HUES48 (cell line): ENCODE data around the gene PLXNA3.
A peak's percentile ranks its signal among the peaks of the same experiment; 100 is the strongest.

Source experiments
- H3K27ac ChIP-seq: one replicate; pipeline ENCODE4 v1.7.0; 2013; ENCODE audit warnings: low read depth, low read length, inconsistent platforms
- H3K27me3 ChIP-seq: 2 replicates; pipeline ENCODE4 v1.6.1; 2013; ENCODE audit warnings: mild to moderate bottlenecking, low read length; ENCODE audit not compliant: control insufficient read depth, insufficient read depth
- H3K36me3 ChIP-seq: 2 replicates; pipeline ENCODE4 v1.6.1; 2013; ENCODE audit warnings: low read length; ENCODE audit not compliant: control insufficient read depth, insufficient read depth
- H3K4me1 ChIP-seq: 2 replicates; pipeline ENCODE4 v1.6.1; 2013; ENCODE audit warnings: mild to moderate bottlenecking, low read length; ENCODE audit not compliant: control insufficient read depth, insufficient read depth
- H3K4me3 ChIP-seq: 2 replicates; pipeline ENCODE4 v1.5.1; 2013; ENCODE audit warnings: mild to moderate bottlenecking, low read depth, low read length
- H3K9ac ChIP-seq: 2 replicates; pipeline ENCODE4 v1.6.1; 2013; ENCODE audit warnings: mild to moderate bottlenecking, low read depth, low read length, moderate library complexity
- H3K9me3 ChIP-seq: 2 replicates; pipeline ENCODE4 v1.6.1; 2013; ENCODE audit warnings: low read length; ENCODE audit not compliant: control insufficient read depth, insufficient read depth

PLXNA3 gene

GRCh38 chrX:154436374-154436982 is 21.6 kb upstream of the PLXNA3 start:
- Histone ChIP-seq H3K4me3 (peak overlapping the region; percentile 76), H3K27ac (peak overlapping the region; percentile 84), H3K36me3 (peaks cover 56% of the 10 kb centered on the region), H3K9me3 (peaks cover 47% of the 10 kb centered on the region), H3K9ac (no peak overlapping the region; the same call in 1 of the 2 replicates), H3K27me3 (no peaks in the 10 kb centered on the region), H3K4me1 (no peaks in the 10 kb centered on the region)

- Histone ChIP-seq H3K4me3 (peak within 1 kb of the TSS; percentile 76), H3K36me3 (peaks cover 57% of the 10 kb centered on the region), H3K27me3 (no peaks in the 10 kb centered on the region), H3K27ac (peak within 1 kb of the TSS; percentile 84), H3K9ac (no peak within 1 kb of the TSS; the same call in 1 of the 2 replicates), H3K9me3 (peaks cover 45% of the 10 kb centered on the region), H3K4me1 (no peaks in the 10 kb centered on the region)
Observed at GRCh38 chrX:154436983-154437752, 20.9 kb upstream of the PLXNA3 start, which contains the start of gene GDI1. Gene GDI1, plus strand, starts transcription at chrX:154437154. Its CDS starts 101 bp downstream, at chrX:154437255.

DNA sequence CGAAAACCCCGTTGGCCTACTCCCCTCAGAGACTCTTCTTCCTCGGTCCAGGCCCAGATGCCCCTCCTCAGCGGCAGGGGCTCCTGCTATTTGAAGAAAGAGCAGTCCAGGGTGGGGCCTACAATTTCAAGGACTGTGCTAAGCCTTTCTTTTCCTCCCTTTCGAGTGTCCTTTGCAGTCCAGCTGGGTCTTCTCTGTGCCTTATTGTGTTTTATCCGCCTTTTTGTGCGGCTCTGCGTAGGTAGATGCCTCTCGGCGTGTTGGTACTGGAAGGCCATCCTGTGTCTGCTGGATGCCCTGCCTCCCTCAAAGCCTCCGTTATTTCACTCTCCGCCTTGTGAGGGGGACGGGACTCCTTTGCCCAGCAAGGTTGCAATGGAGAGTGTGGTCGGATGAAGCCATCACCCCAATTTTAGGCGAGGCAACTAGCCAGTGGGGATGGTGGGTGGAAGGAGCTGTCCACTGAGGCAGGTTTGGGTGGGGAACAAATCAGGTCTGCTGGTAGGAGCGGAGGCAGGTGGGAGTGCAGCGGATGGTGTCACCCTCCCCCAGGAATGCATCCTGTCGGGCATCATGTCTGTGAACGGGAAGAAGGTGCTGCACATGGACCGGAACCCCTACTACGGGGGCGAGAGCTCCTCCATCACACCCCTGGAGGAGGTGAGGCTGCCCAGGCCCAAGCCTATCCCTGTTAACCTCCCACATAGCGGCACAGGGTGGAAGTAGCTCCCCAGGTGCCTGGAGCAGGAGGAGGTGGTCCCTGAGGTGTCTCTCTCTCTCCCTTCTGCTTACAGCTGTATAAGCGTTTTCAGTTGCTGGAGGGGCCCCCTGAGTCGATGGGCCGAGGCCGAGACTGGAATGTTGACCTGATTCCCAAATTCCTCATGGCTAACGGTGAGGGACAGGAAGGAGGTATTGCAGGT is 19.8 kb upstream of the PLXNA3 start:
- peaks cover 58% of the 10 kb centered on the region for H3K36me3 ChIP-seq

DNA sequence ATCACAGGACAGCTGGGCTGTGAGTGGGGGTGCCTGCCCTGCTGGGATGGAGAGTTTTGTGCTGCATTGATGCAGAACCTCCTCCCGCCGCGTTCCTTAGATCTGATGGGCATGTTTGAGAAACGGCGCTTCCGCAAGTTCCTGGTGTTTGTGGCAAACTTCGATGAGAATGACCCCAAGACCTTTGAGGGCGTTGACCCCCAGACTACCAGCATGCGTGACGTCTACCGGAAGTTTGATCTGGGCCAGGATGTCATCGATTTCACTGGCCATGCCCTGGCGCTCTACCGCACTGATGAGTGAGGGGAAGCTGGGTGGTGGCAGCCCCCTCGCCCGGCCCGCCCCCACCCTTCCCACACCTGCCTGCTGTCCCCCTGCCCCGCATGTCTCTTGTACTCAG is 18.2 kb upstream of the PLXNA3 start:
- peaks cover 43% of the 10 kb centered on the region for H3K36me3 ChIP-seq
- no peak overlapping the region for H3K4me3 ChIP-seq
- no peaks in the 10 kb centered on the region for H3K27me3 ChIP-seq
- H3K4me1 ChIP-seq = no peaks in the 10 kb centered on the region
- no peak overlapping the region for H3K9ac ChIP-seq
- H3K9me3 ChIP-seq = peaks cover 22% of the 10 kb centered on the region; the same call in 1 of the 2 replicates
- H3K27ac ChIP-seq = no peak overlapping the region

More for the DNA sequence above, 19.8 kb upstream of the PLXNA3 start:
- no peak overlapping the region for H3K9ac ChIP-seq
- peaks cover 37% of the 10 kb centered on the region for H3K9me3 ChIP-seq
- H3K27me3 ChIP-seq = no peaks in the 10 kb centered on the region
- peak overlapping the region; percentile 76 for H3K4me3 ChIP-seq
- H3K27ac ChIP-seq = no peak overlapping the region
- H3K4me1 ChIP-seq = no peaks in the 10 kb centered on the region

- Histone ChIP-seq H3K27me3 (no peaks in the 10 kb centered on the region), H3K9me3 (peaks cover 28% of the 10 kb centered on the region; the same call in 1 of the 2 replicates), H3K9ac (no peak overlapping the region), H3K36me3 (peaks cover 39% of the 10 kb centered on the region), H3K27ac (no peak overlapping the region), H3K4me3 (no peak overlapping the region), H3K4me1 (no peaks in the 10 kb centered on the region)
Observed at GRCh38 chrX:154440623-154441357, 17.3 kb upstream of the PLXNA3 start.

- Histone ChIP-seq H3K4me1 (no peaks in the 10 kb centered on the region), H3K9ac (no peak overlapping the region), H3K4me3 (no peak overlapping the region), H3K9me3 (peaks cover 30% of the 10 kb centered on the region), H3K27ac (no peak overlapping the region), H3K27me3 (no peaks in the 10 kb centered on the region), H3K36me3 (peaks cover 39% of the 10 kb centered on the region)
Observed at GRCh38 chrX:154441564-154441963, 16.5 kb upstream of the PLXNA3 start.

GRCh38 chrX:154441984-154442707 is 15.9 kb upstream of the PLXNA3 start:
- Histone ChIP-seq H3K27ac (no peak overlapping the region), H3K4me1 (no peaks in the 10 kb centered on the region), H3K9ac (no peak overlapping the region), H3K27me3 (no peaks in the 10 kb centered on the region), H3K36me3 (peaks cover 39% of the 10 kb centered on the region), H3K4me3 (no peak overlapping the region), H3K9me3 (peaks cover 36% of the 10 kb centered on the region)

GRCh38 chrX:154443479-154443910 is 14.6 kb upstream of the PLXNA3 start:
- peak overlapping the region; percentile 21 for H3K27ac ChIP-seq
- H3K4me3 ChIP-seq = peak overlapping the region; percentile 50

GRCh38 chrX:154443992-154444754 is 13.9 kb upstream of the PLXNA3 start, which contains the start of gene FAM50A:
Gene FAM50A, plus strand, starts transcription at chrX:154444141. Its CDS starts 95 bp downstream, at chrX:154444236.
- peaks cover 39% of the 10 kb centered on the region for H3K36me3 ChIP-seq
- H3K27ac ChIP-seq = peak within 1 kb of the TSS; percentile 21

More at GRCh38 chrX:154443479-154443910, 14.6 kb upstream of the PLXNA3 start:
- Histone ChIP-seq H3K27me3 (no peaks in the 10 kb centered on the region), H3K9ac (no peak overlapping the region), H3K4me1 (no peaks in the 10 kb centered on the region), H3K9me3 (peaks cover 34% of the 10 kb centered on the region), H3K36me3 (peaks cover 38% of the 10 kb centered on the region)

More at GRCh38 chrX:154443992-154444754, 13.9 kb upstream of the PLXNA3 start, which contains the start of gene FAM50A:
- no peaks in the 10 kb centered on the region for H3K4me1 ChIP-seq
- H3K9me3 ChIP-seq = peaks cover 34% of the 10 kb centered on the region
- no peaks in the 10 kb centered on the region for H3K27me3 ChIP-seq
- peak within 1 kb of the TSS; percentile 57 for H3K4me3 ChIP-seq
- no peak within 1 kb of the TSS; the same call in 1 of the 2 replicates for H3K9ac ChIP-seq
